Medulla oblongata (tissue), 1 donor: ENCODE measurements around the gene PAM.
A peak's percentile ranks its signal among the peaks of the same experiment; 100 is the strongest.

Experiments
- DNase-seq: peaks from one replicate; pipeline ENCODE4 v3.0.0-alpha.2; 2015; ENCODE audit errors: extremely low spot score

PAM gene

DNA sequence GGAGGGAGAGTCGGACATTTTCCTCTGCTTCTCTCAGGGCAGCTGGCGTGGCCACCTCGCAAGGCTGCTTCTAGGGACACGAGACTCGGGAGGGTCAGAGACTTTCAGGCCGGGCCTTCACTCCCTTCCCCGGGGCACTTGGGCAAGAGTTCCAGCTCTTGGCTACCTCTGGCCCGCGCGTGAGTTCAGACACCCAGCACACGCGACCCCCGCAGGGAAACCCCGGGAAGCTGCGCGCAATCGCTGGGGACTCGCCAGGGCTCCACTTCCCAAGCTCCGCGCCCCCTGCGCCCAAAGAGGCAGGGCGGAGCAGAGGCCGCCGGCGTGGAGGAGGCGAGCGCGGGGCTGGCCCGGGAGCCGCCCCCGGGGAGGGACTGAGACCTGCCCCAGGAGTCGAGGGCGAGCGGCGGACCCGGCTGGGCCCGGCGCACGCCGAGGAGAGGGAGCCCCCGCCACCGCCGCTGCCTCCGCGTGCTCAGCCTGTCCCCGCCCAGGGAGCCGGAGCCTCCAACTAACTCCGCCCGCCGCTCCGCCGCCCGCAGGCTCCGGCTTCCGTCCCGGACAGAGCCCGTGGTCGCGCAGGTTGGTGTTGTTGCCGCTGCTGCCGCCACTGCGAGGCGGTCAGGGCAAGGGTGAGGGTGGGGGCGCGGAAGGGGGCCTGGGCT lies at the start of gene PAM:
Gene PAM (plus strand): TSS at position 539 of the 665 bp plus-strand sequence. CDS start 110,891 bp downstream, outside the sequence.
- peak; percentile 53 for DNase-seq

DNA sequence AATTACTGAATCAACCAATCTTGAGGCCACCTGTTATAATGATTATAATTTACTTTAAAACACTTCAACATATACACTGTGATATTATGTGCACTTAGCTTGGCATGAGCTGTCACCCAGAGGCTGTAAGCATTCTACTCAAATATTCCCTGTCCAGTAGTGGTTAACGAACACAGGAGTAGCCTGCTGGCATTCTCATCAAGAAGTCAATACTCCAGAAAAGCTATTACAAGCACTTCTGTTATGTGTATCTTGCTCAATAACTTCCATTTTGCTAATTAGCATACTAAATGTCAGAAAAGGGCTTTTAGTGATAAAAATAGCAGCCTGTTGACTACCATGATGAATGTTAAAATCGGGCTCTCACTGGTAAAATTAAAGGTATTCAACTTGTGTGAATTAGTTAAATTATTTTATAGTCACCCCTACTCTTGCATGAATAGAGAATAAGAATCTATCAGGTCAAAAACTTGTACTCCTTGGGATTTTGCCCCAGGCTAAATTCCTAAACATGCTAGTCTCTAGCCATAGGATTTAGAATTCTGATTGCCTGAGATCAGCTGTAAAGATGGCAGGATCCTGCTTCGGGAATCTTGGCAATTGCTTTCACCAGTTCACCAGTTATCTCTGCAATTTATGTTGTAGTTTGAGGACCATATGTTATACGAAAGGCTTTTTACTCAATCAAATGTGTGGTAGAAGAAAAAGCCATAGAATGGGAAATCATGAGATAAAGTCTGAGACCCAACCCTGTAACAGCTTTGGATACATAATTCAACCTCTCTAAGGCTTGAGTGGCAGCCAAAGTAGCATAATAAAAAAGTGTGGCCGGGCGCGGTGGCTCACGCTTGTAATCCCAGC lies 43.4 kb upstream of the PAM start:
- DNase-seq, result no peak

DNA sequence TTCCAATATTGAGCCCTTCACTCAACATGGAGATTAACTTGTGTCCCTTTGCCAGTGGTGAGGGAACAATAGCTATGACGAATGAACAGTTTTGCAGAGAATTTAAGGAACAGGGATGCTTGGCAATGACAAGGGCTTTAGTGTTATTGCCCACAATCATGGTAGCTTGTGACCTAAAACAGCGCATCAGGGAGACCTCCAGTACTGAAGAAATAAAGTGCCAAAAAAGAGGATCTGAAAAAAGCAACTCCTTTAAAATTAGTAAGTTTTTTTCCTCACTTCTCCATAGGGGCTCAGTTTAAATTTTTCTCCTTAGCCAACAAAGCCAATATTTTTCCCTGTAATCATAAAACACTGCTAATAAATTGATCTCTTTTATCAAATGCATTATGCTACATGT lies 41.8 kb upstream of the PAM start:
- DNase-seq, result no peak

DNA sequence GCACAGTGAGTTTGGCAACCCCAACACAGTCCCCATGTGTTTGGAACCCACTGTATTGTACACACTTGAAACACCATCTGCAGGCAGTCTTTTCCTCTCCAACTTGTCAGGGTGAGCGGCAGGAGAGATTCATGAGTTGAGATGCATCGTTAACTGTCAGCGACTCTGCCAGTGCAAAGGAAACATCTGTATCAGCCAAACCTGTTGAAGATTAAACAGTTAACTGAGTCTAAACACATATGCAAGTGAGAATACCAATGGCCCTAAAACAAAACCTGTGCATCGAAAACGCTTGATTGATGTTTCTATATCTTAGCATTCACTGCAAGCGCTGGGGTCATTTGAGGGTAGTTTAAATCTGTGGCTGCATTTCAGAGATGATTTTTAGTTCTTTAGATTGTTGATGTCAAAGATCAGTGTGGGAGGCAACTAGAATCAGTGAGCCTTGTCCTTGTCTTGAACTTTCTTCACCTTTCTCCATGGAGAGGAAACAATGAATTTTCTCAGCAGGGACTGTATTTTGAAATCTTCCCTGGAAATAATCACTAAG lies 41.3 kb upstream of the PAM start:
- no peak for DNase-seq

DNA sequence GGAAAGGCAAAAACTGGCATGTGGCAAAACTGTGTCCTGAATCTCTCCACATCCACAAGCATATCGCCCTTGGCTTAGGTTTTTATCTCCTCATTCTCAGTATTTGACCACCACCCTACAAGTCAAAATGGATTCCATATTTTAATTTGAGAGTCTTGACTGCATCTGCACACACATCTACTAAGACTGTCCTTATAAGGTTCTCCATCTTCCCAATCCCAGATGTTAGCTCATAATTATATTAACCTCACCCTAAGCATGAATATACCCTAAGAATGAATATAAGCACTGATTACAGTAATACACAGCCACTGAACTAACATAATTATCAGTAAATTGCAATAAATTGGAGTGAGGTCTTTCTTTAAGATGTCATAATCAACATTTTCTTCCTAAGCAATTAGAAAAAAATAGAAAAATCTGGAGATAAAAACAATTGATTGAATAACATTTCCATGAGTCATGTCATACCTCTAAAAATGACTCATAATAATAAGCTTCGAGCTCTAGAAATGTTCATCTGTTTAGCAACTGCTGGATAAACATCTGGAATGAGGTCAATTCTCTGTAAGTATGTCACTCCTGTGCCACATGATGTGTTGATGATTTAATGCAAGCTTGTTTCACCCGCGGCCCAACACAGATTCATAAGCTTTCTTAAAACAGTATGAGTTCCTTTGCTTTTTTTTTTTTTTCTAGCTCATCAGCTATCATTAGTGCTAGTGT lies 39.9 kb upstream of the PAM start:
- no peak for DNase-seq

DNA sequence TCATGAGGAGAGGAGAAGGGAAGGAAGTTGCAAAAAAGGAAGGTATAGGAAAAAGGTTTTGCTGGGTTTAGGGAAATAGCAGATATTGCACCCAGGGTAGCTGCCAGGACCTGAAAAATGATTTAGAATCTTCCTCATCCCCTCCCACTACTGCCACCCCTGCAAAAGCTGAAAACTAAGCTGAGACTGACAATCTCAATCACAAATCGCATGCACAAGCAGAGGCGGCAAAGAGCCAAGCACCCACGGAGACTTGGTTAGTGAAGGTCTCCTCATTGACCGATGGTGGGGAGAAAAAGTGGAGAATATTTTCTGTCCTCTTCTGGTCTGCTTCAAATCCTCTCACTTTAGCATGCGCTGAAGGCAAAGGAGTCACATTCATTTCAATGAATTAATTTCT lies 39.1 kb upstream of the PAM start:
- no peak for DNase-seq

DNA sequence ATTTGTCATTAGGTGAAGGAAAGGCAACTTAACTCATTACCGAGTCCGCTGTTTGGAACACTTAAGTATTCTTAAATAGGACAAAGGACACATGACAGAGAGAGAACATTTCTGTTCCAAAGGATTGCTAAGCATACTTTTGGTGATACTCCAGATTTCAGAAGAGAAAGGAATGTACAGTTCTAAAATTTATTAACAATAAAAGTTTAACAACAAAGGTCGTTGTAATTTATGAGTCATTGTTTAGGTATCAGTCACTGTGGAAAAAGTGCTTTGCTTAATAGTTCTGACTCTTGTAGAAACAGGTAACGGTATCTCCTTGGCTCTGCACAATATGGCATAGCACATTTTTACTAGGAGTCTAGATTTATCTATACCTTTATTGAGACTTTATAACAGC lies 36.3 kb upstream of the PAM start:
- no peak for DNase-seq

DNA sequence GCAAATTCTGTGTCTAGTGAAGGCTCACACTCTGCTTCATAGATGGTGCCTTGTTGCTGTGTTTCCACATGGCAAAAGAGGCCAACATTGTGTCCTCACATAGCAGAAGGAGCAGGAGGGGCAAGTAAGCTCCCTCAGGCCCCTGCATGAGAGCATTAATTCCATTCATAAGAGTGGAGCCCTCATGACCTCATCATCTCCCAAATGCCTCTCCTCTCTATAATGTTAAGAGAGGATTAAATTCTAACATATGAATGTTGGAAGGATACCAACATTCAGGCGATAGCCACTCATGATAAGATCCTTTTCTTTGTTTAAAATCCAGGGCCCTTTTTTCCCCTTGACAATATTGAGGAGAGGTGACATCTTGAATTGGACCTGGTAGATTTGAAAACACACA lies 35.2 kb upstream of the PAM start:
- DNase-seq, result no peak

DNA sequence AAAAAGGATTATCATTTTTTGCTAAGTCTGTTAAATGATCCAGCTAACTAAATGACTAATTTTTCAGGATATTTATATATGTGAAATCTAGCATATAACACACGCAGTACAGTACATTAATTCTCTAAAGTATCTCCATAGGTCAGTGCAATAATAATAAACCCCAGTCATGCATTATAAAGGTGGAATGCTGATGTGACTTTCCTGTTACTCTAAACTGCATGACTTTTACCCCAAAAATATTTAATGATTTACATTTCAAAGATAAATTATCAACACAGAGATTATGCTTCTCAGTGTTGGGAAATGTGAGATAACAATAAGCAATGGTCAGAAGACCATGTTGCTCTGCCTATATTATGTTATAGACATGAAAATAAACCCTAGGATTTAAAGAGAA lies 34.1 kb upstream of the PAM start:
- no peak for DNase-seq

DNA sequence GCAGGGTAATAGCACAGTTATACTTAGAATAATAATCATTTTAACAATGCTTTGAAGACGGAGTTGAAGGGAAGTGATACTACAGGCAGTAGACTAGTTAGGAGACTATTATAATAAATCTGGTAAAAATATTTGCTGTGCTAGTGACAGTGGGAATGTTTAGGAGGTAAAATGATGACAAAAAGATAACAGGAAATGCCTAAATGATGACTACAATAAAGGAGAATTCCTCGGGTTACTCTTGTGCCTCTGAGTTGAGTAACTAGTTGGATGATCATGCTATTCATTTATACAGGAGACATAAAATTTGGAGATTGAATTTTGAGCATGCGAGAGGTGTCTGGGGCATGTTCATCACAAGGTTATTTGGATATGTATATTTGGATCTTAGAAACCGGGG lies 32.2 kb upstream of the PAM start:
- no peak for DNase-seq

DNA sequence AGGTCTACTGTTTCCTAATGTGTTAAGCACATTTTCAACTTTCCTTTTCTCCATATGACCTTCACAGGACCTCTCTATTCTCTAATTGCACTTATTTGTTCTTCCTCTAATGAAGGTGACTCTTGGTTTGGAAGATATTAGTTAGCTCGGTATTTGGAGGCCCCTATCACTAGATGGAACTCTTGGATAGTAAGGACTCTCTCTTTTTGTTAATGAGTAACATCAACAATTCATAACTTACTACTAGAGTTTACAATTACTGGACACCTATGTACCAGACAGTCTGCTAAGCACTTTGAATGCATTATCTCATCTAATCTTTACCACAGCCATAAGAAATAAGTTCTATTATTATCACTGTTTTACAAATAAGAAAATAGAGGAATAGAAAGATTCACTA lies 23.4 kb upstream of the PAM start:
- DNase-seq, result no peak

DNA sequence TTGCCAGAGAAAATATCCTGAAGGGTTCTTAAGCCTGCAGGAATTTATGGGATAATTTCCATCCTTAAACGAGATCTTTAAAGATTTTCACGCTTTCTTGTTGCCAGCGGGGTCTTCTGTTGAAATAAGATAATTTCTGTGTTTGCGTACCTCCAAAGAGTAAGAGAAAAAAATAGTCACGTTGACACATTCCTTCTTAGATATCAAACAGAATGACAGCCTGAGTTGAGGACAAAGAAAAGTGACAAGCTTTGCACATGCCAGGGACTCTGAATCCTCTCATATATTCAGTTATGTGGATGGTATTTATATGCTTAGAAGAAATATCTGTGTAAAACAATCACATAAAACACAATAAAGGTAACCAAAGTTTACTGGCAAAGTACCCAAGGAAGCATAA lies 21.6 kb upstream of the PAM start:
- DNase-seq, result no peak

DNA sequence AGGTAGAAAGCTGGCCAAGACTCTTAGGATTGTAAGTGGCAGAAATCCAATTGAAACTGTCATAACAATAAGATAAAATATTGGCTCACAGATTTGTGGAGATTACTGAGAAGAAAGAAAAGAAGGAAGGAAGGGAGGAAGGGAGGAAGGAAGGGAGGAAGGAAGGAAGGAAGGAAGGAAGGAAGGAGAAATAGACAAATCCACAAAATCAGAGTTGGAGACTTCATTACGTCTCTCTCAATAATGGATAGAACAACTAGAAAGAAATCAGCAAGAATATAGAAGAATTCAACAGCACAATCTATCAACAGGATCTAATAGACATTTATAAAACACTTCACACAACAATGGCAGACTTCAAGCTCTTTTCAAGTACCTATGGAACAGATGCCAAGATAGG lies 17.9 kb upstream of the PAM start:
- DNase-seq, result no peak

DNA sequence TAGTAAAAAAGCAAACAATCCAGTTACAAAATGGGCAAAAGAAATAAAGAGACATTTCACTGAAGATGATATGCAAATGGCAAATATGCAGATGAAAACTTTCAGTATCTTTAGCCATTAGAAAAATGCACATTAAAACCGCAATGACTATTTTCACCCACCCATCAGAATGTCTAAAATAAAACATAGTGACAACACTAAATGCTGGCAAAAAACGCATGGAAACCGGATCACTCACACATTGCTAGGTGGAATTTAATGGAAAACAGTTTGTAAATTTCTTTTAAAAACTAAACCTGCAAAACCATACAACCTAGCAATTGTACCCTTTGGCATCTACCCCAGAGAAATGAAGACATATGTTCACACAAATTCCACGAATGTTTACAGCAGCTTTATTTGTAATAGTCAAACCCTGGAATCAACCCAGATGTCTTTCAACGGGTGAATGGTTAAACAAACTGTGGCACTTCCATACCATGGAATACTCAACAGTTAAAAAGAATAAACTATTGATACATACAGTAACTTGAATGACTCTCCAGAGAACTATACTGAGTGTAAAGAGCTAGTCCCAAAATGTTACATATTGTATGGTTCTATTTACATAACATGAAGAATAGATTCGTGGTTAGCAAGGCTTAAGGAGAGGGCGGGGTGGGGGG lies 17.2 kb upstream of the PAM start:
- DNase-seq, result no peak

DNA sequence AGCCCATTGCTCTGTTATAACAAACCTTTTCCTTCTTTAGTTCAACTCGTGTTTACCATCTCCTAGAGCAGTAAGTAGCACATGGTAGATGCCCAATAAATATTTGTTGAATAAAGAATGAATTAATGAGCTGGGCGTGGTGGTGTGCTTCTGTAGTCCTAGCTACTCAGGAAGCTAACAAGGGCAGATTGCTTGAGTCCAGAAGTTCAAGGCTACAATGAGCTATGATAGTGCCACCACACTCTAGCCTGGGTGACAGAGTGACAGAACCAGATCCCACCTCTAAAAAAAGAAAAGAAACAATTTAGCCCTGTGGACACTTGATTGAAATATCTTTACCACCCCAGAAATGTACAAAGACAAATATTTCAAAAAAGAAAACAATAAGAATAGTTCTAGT lies 14.6 kb upstream of the PAM start:
- no peak for DNase-seq

DNA sequence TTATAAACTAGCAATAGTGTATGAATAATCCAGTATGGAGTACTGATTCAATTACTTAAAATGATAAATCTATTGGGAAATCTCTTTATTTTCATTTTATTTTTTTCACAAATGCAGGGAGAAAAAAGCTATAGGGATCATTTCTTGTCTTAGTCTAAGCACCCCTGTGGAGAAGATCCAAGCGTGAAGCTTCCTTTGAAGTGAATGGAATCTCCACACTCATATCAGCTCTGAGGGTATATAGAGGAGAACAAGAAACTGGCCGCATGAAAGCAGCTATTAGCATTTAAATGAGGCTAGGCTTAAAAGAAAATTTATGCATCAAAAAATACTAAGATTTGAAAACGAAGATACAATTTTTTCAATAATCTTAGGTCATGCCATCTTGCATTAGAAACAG lies 12.9 kb upstream of the PAM start:
- DNase-seq, result no peak

DNA sequence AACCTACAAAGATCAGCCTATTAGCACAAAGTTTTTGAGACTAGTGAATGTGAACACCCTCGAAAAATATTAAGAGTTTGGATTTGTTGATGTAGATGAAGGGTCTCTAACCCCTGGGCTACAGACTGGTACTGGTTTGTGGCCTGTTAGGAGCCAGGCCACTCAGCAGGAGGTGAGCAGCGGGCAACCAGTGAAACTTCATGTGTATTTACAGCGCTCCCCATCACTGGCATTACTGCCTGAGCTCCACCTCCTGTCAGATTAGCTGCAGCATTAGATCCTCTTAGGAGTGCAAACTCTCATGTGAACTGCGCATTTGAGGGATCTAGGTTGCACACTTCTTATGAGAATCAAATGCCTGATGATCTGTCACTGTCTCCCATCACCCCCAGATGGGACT lies 11.2 kb upstream of the PAM start:
- DNase-seq, result no peak

DNA sequence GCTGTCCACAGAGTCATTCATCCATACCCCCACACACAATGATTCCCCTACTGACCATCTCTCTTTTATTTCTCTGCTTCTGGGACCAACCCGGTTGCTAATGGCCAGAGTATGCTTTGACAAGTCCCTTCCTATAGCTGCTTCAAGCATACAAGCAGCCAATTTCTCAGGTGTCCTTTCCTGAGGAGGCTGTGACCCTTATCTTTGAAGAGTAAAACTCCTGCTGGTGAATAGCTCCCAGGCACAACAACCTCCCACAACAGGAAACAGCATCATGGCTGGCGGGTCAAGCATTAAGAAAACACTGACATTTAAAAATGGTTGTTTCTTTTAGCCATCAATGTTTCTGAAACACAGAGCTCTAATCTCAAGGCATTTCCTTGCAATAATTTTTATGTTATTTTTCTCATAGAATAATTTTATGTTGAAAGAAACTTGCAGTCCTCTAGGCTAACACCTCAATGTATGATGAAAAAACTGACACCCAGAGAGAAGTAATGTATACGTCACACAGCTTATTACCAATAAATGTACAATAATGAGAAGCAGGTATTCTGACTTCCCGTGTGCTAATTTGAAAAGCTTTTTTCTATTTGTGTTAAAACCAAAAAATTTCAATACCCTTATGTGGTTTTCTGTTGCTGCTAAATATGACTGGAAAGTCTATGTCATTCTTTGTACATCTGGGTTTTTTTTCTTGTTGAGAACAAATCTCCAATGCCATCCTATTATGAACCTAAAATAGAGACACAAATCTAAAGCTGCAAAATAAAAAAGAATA lies 7.5 kb upstream of the PAM start:
- DNase-seq, result no peak

DNA sequence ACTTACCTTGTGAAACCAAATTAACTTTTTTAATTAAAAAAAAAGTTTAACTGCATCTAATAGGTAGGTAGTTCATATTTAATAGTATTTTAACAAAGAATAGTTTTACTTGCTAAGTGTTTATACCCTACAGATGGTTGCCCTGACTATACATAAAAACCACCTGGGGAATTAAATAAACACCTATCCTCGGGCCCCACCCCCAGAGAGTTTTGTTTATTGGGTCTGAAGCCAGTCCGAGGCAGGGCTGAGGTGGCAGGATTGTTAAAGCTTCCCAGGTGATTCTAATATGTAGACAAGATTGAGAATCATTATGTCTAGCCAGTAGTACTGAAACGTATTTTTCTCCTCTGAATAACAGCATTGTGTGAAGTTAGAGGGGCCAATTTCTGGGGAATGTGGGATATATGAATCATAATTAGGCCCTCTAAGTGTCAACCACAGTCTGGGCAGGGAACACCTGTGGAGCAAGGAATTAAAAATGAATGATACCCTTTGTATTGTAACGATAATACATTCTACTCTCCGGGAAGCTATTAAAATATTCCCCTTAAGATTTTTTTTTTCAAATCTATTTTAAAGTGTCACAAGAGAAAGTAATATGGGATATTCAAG lies 5.6 kb upstream of the PAM start:
- no peak for DNase-seq

DNA sequence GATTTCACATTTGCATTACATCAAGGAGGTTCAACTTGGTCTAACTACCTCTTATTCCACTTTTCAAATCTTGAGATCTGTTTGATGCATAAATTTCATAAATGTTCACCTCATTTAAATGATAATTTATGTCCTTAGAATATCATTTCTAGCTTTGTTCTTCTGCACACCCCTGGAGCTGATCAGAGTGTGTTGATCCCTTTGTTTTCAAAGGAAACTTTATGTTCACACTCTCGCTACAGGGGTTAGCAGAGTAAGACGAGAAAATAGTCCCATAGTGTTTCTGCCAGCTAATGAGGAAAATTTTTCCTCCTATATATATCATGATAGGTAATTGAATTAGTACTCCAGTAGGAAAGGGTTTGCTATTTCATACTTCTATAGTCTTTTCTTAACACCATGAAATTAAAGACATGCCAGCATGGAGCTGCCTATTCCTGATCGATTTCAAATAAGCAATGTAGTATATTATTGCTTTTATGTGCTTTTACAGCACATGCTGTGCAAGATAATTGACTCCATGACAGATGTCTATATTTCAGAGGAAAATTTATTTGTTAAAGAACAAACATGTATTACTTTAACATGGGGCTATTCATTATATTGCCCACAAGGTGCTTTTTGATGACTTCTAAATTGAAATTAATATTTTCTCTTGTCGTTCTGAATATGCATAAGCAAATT lies 4.8 kb upstream of the PAM start:
- no peak for DNase-seq
